Activated T-cell treated with anti-CD3 and anti-CD28 coated beads, Interleukin-2, amount 50 U/mL, for 1 hour (primary cell): ENCODE data around the gene MUC13.

ENCODE experiments used
- DNase-seq: peaks from one replicate; pipeline ENCODE4 v3.0.0-alpha.2; 2020

The MUC13 gene

GRCh38 chr3:124895756-124896155 is 38.8 kb downstream of the MUC13 start:
- DNase-seq, result no peak

GRCh38 chr3:124893526-124893925 is 41.0 kb downstream of the MUC13 start:
- no peak for DNase-seq

- DNase-seq, result no peak
Measured at GRCh38 chr3:124890573-124891190, 43.9 kb downstream of the MUC13 start.

- DNase-seq, result no peak
Measured at GRCh38 chr3:124888482-124889441, 45.8 kb downstream of the MUC13 start.

GRCh38 chr3:124887932-124888298 is 46.6 kb downstream of the MUC13 start:
- DNase-seq, result no peak

- DNase-seq, result peak; percentile 34
Measured at GRCh38 chr3:124887177-124887931, 47.2 kb downstream of the MUC13 start, which contains the start of gene ITGB5. Gene ITGB5, minus strand, starts transcription at chr3:124887365. Its CDS starts 365 bp downstream, at chr3:124887000.

GRCh38 chr3:124886168-124887056 is 48.1 kb downstream of the MUC13 start:
- DNase-seq, result peak; percentile 36

- DNase-seq, result no peak
Measured at GRCh38 chr3:124885466-124886167, 48.9 kb downstream of the MUC13 start.

- DNase-seq, result no peak
Measured at GRCh38 chr3:124884474-124885101, 50.0 kb downstream of the MUC13 start.

GRCh38 chr3:124883766-124884473 is 50.6 kb downstream of the MUC13 start:
- DNase-seq, result no peak

GRCh38 chr3:124882816-124883747 is 51.5 kb downstream of the MUC13 start:
- no peak for DNase-seq

- DNase-seq, result no peak
Measured at GRCh38 chr3:124881976-124882697, 52.4 kb downstream of the MUC13 start.

GRCh38 chr3:124879337-124879680 is 55.2 kb downstream of the MUC13 start:
- no peak for DNase-seq

GRCh38 chr3:124878561-124879336 is 55.8 kb downstream of the MUC13 start:
- DNase-seq, result no peak

GRCh38 chr3:124877674-124878073 is 56.9 kb downstream of the MUC13 start:
- no peak for DNase-seq

GRCh38 chr3:124876401-124876878 is 58.1 kb downstream of the MUC13 start:
- no peak for DNase-seq

- DNase-seq, result no peak
Measured at GRCh38 chr3:124873226-124873625, 61.3 kb downstream of the MUC13 start.

GRCh38 chr3:124867511-124867910 is 67.0 kb downstream of the MUC13 start:
- DNase-seq, result no peak
